Inferior parietal cortex (tissue), 1 donor: ENCODE data around the gene PGLYRP1.

Experiments
- DNase-seq: peaks from one replicate; pipeline ENCODE4 v3.0.0-alpha.2; 2016; ENCODE audit errors: extremely low spot score

Gene PGLYRP1

DNA sequence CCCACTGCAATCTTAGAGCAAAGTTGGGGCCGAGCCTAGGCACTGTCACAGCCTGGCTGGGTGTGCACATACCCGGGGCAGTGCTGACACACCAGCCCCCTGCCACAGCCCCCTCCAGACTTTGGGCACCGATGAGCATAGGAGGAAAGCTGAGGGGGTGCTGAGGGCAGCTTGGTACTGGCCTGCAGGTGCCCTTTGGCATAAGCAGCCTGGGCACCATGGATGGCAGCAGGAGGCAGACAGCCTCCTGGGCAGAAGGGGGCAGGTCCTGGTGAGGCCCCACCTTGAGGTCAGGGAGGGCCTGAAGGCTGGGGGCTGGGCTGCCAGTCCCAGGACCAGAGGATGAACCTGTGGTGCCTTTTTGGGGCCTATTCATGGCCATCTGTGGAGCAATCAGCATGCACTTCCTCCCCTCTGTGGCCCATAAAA lies 9.8 kb upstream of the PGLYRP1 start:
- DNase-seq, result no peak

- DNase-seq, result no peak
Observed at GRCh38 chr19:46031781-46032596, 9.1 kb upstream of the PGLYRP1 start.

DNA sequence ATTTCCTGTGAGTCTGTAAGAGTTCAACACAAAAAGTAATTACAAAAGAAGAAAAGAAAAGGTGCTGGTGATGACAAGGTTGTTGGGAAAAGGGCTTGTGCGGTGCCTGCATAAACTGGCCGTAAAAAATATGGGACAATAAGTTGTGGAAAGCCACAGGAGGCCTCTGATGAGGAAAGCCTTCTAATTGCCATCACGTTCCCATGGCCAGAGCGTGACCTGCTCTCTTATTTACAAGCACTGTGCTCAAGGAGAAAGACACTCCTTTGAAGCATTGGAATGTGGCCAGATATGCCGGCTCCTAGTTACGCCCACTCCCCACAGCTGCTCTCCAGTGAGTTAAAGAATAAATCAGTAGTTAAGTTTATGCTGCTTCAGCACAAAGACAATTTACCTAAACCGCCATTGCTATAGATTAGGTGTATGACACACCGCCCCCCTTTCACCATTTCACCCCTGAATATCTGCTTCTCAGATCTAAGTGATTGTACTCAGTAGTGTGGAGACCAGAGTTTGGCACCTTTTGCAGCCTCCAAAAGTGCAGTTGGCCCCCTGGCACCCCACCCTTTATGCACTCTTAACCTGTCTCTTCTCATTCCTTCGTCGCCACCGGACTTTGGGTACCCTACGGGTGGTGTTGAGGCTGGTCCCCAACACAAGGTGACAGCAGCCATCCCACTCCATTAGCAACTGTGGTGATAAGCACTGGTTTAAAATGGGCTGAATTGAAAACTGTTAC lies 8.1 kb upstream of the PGLYRP1 start:
- DNase-seq, result no peak

GRCh38 chr19:46025835-46026234 lies 3.0 kb upstream of the PGLYRP1 start:
- DNase-seq, result no peak

DNA sequence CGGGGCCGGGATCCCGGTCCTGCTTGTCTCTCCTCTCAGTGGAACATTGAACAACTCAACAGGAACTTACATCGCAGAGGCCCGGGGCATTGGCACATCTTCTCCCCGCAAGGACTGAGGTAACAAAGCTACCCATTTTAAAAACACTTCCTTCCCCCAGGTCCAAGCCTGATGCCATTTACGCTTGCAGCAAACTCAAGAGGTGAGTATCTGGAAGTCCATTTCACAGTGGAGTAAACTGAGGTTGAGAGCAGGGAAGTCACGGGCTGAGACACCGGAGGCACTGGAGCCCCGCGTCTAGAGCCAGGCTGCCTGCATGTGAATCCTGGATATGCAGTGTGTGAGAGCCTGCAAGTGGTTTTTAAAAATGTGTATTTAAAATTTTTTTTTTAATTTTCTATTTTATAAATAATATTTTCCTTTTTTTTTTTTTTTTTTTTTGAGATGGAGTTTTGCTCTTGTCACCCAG lies 492 bp upstream of the PGLYRP1 start:
- DNase-seq, result no peak

- DNase-seq, result no peak
Observed at GRCh38 chr19:46022061-46022430, 807 bp downstream of the PGLYRP1 start.

DNA sequence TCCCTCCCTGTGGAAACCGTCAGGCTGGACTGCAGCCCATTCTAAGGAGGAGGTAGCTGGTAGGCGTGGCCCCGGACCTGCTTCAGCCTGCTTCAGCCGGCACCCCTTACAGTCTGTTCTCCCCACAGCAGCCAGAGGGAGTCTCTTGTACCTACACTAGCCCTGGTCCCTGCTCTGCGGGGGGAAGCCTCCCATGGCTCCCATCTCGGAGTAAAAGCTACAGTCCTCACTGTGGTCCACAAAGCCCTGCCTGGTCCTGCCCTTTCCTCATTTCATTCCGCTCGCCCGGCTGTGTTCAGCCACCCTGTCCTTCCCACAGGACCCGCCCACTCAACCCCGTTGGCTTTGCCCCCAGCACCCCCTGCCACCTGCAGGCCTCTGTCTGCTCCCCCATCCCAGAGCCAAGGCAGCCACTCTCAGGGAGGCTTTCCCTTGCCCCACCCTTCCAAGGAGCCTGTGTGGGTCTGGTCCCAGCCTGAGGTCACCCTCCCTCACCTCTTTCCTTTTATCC lies 1.3 kb downstream of the PGLYRP1 start:
- no peak for DNase-seq

GRCh38 chr19:46020819-46021125 lies 2.1 kb downstream of the PGLYRP1 start:
- DNase-seq, result no peak

DNA sequence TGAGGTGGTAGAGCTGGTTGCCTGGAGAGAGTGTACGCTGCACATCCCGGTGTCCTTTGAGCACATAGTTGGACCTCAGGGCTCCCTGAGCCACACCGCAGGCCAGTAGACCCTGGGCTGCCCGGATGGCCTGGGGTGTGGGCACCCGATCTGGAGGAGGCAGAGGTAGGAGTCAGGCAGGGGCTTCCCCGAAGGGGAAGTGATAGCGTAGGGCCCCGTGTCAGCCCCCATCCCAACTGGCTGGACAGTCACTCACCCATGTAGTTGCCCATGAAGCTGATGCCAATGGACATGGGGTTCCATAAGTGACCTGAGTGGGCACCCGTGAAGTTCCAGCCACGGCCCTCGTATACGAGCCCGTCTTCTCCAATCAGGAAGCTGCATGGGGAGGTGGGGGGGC lies 3.6 kb downstream of the PGLYRP1 start:
- DNase-seq, result no peak

DNA sequence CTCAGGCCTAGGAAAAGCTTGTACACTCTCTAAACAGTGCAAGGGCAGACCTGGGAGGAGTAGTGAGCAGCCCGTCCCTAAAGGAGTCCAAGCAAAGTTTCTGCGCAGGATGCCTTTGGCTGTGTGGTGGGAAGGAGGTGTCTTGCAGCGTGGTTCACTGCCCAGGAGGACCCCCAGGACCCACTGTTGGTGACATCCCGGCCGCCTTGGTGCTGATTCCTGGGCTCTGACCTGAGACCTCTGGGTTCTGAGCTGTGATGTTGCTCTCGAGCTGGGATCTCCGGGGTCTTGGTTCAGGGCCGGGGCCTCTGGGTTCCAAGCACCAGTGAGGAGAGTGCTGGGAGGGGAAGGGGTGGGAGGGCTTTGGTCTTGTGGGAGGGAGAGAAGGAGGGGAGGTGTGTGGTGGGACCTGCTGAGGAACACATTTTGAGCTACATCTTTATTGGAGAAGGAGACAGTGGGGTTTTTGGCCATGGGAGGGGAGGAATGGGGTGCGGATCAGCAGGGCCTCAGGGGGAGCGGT lies 4.1 kb downstream of the PGLYRP1 start:
- no peak for DNase-seq

GRCh38 chr19:46017874-46018675 lies 4.8 kb downstream of the PGLYRP1 start:
- no peak for DNase-seq

GRCh38 chr19:46017095-46017429 lies 5.8 kb downstream of the PGLYRP1 start:
- no peak for DNase-seq

DNA sequence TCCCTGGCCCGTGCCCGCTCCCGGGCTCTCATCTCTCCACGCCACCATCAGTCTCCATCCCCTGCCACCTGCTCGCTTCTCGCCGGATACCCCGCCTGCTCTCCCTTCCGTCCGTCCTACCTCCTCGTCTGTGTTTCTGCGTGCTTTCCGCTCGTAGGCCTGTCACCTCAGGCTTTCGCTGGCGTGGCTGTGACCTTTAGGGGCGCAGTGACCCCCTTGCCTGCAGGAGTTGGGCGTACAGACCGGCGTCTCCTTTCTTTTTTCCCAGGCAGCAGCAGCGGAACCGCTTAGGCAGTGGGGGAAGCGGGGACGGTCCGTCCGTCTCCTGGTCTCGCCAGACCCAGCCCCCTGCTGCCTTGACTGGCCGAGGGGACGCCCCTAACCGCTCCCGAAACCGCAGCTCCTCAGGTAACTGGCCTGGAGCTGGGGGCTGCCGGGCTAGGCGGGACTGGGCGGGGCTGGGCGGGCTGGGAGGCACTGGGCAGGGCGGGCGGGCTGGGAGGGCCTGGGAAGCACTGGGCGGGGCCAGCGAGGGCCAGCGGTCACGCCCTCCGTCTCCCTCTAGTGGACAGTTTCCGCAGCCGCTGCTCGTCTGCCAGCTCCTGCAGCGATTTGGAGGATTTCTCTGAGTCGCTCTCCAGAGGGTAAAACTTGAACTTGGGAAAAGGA lies 6.3 kb downstream of the PGLYRP1 start:
- peak; percentile 79 for DNase-seq

DNA sequence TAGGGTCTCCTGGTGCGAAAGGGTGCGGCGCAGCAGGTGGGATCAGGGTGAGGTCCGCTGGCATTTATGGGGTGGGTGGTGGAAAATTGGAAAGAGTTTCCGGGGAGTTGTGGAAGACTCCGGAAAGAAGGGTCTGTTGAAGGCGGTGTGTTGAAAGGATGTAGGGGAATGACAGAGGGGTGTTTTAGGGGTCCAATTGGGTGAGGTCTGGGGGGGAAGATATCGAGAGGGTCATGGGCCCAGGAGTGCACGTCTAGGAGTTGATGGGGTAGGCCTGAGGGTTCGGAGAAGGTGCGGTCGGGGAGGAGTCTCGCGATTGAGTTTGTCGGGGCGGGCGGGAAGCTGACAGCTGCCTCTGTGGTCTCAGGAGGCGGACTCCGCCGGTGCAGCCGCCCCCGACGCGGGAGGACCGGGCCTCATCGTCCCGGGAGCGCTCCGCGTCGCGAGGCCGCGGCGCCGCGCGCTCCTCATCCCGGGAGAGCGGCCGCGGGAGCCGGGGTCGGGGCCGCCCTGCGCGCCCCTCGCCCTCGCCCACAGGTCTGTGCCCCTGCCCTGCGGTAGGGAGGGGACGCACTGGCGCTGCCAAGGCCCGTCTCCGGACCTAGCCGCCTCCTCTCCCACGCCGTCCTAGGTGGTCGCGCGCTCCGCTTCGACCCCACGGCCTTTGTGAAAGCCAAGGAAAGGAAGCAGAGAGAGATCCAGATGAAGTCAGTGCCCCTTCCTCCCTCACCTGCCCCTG lies 7.0 kb downstream of the PGLYRP1 start:
- DNase-seq, result no peak

- no peak for DNase-seq
Observed at GRCh38 chr19:46014941-46015686, 7.7 kb downstream of the PGLYRP1 start.

GRCh38 chr19:46014534-46014933 lies 8.3 kb downstream of the PGLYRP1 start:
- no peak for DNase-seq

DNA sequence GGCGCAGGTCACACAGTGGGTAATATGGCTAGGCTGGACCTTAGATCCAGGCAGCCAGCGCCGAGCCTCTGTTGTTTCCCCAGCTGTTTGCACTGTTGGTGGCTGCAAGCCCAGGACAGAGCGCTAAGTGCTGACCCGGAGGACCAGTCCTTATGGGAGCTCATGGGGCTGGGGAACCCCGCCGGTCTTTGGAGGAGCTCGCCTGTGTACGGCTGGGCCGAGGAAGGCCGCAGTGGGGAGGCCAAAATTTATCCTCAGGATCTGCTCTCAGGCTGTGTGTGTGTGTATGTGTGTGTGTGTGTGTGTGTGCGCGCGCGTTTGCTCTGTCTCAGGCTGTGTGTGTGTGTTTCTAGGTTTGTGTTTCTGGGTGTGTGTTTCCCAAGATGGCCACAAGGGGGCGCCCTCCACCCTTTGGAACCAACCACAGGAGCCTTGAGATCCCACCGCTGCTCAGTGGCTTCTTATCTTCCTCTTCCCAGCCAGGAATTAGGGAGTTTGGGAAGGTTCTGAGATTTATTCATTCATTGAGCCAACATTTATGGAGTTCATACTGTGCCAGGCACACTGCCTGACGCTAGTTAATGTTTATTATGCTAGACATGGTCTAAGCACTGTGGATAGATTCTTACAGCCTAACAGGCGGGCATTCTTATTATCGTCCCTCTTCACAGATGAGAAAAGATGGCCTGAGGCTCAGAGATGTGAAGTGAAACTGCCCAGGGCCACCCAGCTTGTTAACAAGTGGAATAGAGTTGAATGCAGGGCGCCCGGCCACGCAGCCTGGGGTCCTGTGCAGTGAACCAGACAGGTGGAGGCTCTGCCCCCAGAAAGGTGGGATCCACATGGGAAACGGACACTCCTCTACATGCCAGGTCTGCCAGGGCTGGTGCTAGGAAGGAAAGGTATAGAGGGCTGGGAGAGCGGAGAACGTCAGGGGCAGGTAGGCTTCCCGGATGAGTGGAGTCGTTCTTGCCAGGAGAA lies 13.0 kb downstream of the PGLYRP1 start:
- peak; percentile 86 for DNase-seq

DNA sequence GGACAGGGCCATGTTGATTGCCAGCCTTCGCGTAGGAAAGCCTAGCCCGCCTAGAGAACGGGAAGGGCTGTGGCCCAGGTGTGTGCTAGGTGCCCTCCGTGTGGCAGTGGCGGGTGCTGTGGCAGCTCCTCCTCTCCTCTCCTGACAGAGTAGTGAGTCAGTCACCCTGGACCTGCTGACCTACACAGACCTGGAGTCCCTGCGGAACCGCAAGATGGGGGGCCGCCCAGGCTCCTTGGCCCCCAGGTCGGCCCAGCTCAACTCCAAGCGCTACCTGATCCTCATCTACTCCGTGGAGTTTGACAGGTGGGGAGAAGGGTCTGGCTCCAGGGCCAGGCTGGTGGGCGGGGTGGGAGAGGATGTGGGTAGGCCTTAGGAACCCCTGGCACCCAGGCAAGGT lies 16.4 kb downstream of the PGLYRP1 start:
- DNase-seq, result no peak
